GM23338 (cell line): ENCODE results near the gene EXOC6.
"Not testable (repeated sequence)": the region's sequence is repeated elsewhere in the genome, so short reads cannot be mapped to it uniquely, and the experiment has no call there.

Experiments
- ETS1 ChIP-seq: IDR thresholded peaks from 2 replicates; pipeline ENCODE4 v1.6.1; 2016; ENCODE audit warnings: antibody characterized with exemption
- EZH2 ChIP-seq: fragments of 200-600 bp; sonication (generic); IDR thresholded peaks from one replicate; pipeline ENCODE4 v1.8.0; 2017; ENCODE audit warnings: antibody characterized with exemption, mild to moderate bottlenecking, low read depth; ENCODE audit not compliant: unreplicated experiment
- EZH2phosphoT487 ChIP-seq: fragments of 200-600 bp; sonication (generic); IDR thresholded peaks from one replicate; pipeline ENCODE4 v1.8.1; 2018; ENCODE audit warnings: antibody characterized with exemption; ENCODE audit not compliant: unreplicated experiment
- JUNB ChIP-seq: IDR thresholded peaks from one replicate; pipeline ENCODE4 v1.6.1; 2016; ENCODE audit warnings: antibody characterized with exemption; ENCODE audit not compliant: unreplicated experiment
- POLR2AphosphoS5 ChIP-seq: IDR thresholded peaks from 2 replicates; pipeline ENCODE4 v1.6.1; 2016; ENCODE audit warnings: antibody characterized with exemption, low read depth
- REST ChIP-seq: IDR thresholded peaks from one replicate; pipeline ENCODE4 v1.6.1; 2018; ENCODE audit warnings: antibody characterized with exemption; ENCODE audit not compliant: unreplicated experiment
- TF ChIP-seq, protein P1 (sequence below), 2 experiments: fragments of 200-600 bp in 1 of 2; sonication (generic) in 1 of 2; conservative IDR thresholded peaks; 2 replicates each; pipeline versions ENCODE4 v1.5.1 to v1.6.1; 2016 to 2017; ENCODE audit warnings: antibody characterized with exemption in 2 of 2, low read depth in 2 of 2, mild to moderate bottlenecking in 2 of 2, moderate library complexity in 1 of 2
- TF ChIP-seq, protein P2 (sequence below): fragments of 250-450 bp; sonication (Bioruptor Pico); IDR thresholded peaks from 2 replicates; pipeline ENCODE4 v1.5.0; 2020; ENCODE audit warnings: mild to moderate bottlenecking, moderate library complexity

DNA sequence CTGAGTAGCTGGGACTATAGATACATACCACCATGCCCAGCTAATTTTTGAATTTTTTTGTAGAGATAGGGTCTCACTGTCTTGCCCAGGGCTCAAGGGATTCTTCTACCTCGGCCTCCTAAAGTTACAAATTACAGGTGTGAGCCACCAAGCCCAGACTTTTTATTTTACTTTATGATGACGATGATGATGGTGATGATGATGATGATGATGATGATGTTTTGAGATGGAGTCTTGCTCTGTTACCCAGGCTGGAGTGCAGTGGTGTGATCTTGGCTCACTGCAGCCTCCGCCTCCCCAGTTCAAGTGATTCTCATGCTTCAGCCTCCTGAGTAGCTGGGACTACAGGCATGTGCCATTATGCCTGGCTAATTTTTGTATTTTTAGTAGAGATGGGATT is 252.8 kb downstream of the EXOC6 start:
- TF ChIP-seq POLR2AphosphoS5, EZH2, REST, EZH2phosphoT487, JUNB, ETS1: not testable (repeated sequence)
- TF ChIP-seq, protein P1, sequence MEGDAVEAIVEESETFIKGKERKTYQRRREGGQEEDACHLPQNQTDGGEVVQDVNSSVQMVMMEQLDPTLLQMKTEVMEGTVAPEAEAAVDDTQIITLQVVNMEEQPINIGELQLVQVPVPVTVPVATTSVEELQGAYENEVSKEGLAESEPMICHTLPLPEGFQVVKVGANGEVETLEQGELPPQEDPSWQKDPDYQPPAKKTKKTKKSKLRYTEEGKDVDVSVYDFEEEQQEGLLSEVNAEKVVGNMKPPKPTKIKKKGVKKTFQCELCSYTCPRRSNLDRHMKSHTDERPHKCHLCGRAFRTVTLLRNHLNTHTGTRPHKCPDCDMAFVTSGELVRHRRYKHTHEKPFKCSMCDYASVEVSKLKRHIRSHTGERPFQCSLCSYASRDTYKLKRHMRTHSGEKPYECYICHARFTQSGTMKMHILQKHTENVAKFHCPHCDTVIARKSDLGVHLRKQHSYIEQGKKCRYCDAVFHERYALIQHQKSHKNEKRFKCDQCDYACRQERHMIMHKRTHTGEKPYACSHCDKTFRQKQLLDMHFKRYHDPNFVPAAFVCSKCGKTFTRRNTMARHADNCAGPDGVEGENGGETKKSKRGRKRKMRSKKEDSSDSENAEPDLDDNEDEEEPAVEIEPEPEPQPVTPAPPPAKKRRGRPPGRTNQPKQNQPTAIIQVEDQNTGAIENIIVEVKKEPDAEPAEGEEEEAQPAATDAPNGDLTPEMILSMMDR (conservative IDR thresholded peaks at IDR 0.05; ENCODE audit: low read depth in 2 of 2) = not testable (repeated sequence)
- TF ChIP-seq, protein P2, sequence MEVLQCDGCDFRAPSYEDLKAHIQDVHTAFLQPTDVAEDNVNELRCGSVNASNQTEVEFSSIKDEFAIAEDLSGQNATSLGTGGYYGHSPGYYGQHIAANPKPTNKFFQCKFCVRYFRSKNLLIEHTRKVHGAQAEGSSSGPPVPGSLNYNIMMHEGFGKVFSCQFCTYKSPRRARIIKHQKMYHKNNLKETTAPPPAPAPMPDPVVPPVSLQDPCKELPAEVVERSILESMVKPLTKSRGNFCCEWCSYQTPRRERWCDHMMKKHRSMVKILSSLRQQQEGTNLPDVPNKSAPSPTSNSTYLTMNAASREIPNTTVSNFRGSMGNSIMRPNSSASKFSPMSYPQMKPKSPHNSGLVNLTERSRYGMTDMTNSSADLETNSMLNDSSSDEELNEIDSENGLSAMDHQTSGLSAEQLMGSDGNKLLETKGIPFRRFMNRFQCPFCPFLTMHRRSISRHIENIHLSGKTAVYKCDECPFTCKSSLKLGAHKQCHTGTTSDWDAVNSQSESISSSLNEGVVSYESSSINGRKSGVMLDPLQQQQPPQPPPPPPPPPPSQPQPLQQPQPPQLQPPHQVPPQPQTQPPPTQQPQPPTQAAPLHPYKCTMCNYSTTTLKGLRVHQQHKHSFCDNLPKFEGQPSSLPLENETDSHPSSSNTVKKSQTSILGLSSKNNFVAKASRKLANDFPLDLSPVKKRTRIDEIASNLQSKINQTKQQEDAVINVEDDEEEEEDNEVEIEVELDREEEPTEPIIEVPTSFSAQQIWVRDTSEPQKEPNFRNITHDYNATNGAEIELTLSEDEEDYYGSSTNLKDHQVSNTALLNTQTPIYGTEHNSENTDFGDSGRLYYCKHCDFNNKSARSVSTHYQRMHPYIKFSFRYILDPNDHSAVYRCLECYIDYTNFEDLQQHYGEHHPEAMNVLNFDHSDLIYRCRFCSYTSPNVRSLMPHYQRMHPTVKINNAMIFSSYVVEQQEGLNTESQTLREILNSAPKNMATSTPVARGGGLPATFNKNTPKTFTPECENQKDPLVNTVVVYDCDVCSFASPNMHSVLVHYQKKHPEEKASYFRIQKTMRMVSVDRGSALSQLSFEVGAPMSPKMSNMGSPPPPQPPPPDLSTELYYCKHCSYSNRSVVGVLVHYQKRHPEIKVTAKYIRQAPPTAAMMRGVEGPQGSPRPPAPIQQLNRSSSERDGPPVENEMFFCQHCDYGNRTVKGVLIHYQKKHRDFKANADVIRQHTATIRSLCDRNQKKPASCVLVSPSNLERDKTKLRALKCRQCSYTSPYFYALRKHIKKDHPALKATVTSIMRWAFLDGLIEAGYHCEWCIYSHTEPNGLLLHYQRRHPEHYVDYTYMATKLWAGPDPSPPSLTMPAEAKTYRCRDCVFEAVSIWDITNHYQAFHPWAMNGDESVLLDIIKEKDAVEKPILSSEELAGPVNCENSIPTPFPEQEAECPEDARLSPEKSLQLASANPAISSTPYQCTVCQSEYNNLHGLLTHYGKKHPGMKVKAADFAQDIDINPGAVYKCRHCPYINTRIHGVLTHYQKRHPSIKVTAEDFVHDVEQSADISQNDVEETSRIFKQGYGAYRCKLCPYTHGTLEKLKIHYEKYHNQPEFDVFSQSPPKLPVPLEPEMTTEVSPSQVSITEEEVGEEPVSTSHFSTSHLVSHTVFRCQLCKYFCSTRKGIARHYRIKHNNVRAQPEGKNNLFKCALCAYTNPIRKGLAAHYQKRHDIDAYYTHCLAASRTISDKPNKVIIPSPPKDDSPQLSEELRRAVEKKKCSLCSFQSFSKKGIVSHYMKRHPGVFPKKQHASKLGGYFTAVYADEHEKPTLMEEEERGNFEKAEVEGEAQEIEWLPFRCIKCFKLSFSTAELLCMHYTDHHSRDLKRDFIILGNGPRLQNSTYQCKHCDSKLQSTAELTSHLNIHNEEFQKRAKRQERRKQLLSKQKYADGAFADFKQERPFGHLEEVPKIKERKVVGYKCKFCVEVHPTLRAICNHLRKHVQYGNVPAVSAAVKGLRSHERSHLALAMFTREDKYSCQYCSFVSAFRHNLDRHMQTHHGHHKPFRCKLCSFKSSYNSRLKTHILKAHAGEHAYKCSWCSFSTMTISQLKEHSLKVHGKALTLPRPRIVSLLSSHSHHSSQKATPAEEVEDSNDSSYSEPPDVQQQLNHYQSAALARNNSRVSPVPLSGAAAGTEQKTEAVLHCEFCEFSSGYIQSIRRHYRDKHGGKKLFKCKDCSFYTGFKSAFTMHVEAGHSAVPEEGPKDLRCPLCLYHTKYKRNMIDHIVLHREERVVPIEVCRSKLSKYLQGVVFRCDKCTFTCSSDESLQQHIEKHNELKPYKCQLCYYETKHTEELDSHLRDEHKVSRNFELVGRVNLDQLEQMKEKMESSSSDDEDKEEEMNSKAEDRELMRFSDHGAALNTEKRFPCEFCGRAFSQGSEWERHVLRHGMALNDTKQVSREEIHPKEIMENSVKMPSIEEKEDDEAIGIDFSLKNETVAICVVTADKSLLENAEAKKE = not testable (repeated sequence)
